ENCODE data around the gene CKAP2L.

DNA sequence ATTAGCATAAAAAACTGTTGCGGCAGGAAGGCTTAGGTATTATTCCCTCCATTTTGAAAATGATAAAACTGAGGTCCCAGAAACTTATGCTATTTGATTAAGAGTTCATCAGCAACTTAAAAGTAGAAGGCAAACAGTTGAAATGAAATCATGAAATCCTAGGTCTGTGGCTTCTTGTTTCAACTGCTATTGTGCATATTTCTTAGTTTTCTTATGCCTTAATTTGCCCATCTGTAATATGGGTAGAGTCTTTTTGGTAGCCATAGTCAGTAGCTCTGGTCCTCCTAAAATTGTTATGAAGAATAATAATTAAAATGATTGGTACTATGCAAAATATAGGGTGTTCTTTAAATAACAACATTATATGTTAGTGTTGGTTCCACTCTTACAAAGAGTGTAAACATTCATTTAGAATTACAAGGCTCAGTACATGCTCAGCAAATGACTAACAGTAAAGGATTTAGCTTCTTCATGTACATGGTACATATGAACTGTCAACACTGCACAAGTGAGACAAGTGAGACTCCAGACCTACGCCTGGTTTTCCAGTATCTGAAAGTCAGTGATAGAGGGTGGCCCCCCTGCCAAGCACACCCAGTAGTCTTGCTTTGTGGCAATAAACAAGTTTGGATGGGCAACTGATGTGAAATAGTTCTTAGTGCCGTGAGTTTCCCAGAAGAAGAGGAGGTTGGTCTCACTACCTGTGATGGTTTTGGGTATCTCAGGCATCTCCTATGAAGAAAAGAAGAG lies 10.3 kb upstream of the CKAP2L start:
- TF ChIP-seq, protein P1, sequence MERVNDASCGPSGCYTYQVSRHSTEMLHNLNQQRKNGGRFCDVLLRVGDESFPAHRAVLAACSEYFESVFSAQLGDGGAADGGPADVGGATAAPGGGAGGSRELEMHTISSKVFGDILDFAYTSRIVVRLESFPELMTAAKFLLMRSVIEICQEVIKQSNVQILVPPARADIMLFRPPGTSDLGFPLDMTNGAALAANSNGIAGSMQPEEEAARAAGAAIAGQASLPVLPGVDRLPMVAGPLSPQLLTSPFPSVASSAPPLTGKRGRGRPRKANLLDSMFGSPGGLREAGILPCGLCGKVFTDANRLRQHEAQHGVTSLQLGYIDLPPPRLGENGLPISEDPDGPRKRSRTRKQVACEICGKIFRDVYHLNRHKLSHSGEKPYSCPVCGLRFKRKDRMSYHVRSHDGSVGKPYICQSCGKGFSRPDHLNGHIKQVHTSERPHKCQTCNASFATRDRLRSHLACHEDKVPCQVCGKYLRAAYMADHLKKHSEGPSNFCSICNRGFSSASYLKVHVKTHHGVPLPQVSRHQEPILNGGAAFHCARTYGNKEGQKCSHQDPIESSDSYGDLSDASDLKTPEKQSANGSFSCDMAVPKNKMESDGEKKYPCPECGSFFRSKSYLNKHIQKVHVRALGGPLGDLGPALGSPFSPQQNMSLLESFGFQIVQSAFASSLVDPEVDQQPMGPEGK (CRISPR knock-in tag; IDR thresholded peaks at IDR 0.05; ENCODE audit: borderline replicate concordance): no peak
- TF ChIP-seq BACH2 (CRISPR knock-in tag; IDR thresholded peaks at IDR 0.05; ENCODE audit: borderline replicate concordance) (no peak), ZC3H10 (CRISPR knock-in tag; IDR thresholded peaks at IDR 0.05) (no peak), ISL1 (CRISPR knock-in tag; IDR thresholded peaks at IDR 0.05) (no peak), ZFP30 (CRISPR knock-in tag; IDR thresholded peaks at IDR 0.05) (no peak), GLIS3 (CRISPR knock-in tag; IDR thresholded peaks at IDR 0.05) (no peak), OSR1 (CRISPR knock-in tag; IDR thresholded peaks at IDR 0.05) (no peak), TCF4 (CRISPR knock-in tag; IDR thresholded peaks at IDR 0.05; ENCODE audit: borderline replicate concordance) (no peak), ESRRG (CRISPR knock-in tag; IDR thresholded peaks at IDR 0.05) (no peak), ARNTL (CRISPR knock-in tag; IDR thresholded peaks at IDR 0.05; ENCODE audit: borderline replicate concordance, low read depth) (no peak), ZFP3 (CRISPR knock-in tag; IDR thresholded peaks at IDR 0.05) (no peak), CSDC2 (CRISPR knock-in tag; IDR thresholded peaks at IDR 0.05) (no peak)
- TF ChIP-seq, protein P2, sequence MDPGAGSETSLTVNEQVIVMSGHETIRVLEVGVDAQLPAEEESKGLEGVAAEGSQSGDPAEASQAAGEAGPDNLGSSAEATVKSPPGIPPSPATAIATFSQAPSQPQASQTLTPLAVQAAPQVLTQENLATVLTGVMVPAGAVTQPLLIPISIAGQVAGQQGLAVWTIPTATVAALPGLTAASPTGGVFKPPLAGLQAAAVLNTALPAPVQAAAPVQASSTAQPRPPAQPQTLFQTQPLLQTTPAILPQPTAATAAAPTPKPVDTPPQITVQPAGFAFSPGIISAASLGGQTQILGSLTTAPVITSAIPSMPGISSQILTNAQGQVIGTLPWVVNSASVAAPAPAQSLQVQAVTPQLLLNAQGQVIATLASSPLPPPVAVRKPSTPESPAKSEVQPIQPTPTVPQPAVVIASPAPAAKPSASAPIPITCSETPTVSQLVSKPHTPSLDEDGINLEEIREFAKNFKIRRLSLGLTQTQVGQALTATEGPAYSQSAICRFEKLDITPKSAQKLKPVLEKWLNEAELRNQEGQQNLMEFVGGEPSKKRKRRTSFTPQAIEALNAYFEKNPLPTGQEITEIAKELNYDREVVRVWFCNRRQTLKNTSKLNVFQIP (CRISPR knock-in tag; IDR thresholded peaks at IDR 0.05; ENCODE audit: borderline replicate concordance, low read depth): no peak
- TF ChIP-seq, protein P3, sequence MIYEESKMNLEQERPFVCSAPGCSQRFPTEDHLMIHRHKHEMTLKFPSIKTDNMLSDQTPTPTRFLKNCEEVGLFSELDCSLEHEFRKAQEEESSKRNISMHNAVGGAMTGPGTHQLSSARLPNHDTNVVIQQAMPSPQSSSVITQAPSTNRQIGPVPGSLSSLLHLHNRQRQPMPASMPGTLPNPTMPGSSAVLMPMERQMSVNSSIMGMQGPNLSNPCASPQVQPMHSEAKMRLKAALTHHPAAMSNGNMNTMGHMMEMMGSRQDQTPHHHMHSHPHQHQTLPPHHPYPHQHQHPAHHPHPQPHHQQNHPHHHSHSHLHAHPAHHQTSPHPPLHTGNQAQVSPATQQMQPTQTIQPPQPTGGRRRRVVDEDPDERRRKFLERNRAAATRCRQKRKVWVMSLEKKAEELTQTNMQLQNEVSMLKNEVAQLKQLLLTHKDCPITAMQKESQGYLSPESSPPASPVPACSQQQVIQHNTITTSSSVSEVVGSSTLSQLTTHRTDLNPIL (CRISPR knock-in tag; IDR thresholded peaks at IDR 0.05; ENCODE audit: low read depth): no peak
